Measurements from ENCODE around the gene GLP1R. TPM values are rescaled to one million over a fixed set of nuclear protein-coding genes. Genes with fewer than 3 reads are reported as not detected.

GLP1R gene
- polyA plus RNA-seq, 1 donor (not counting 4 experiments of a cell fraction or from before 2014, with no cell fraction given), result not detected

- TF ChIP-seq EZH2 (IDR thresholded peaks at IDR 0.05; ENCODE audit: low read length), result no peak
- TF ChIP-seq CTCF (optimal IDR thresholded peaks at IDR 0.05 in 1 of 3, IDR thresholded peaks at IDR 0.05 in 1 of 3, conservative IDR thresholded peaks at IDR 0.05 in 1 of 3; ENCODE audit: extremely low read depth in 1 of 3, insufficient read depth in 2 of 3, low read length in 3 of 3), result no peak
- dilution Hi-C loops (cut with MboI; ENCODE audit: extremely low pct_ligation_motif_present, low sequenced_read_pairs), result no loop called here
Measured at GRCh38 chr6:39041072-39041471, 7.5 kb upstream of the GLP1R start.

DNA sequence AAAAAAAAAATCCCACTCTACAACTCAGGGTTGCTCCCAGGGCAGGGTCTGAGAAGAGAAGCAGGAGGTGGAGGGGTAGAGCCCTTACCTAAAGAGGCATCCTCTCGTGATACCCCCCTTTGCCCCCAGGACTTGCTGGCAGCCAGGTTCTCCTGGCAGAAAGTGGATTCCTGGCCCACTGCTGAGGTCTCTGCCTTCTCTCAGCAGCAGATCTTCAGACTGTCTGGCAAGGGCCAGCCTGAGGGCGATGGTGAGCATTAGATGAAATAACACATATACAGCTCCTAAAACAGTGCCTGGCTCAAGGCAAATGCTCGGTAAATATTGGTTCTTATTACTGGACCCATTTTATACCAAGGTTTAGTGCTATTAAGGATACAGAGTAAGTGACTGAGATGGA lies 4.8 kb upstream of the GLP1R start:
- H3K9ac ChIP-seq (ENCODE audit: control insufficient read depth, extremely low read depth, insufficient read depth, low read length), result no peak overlapping the region
- DNase-seq (ENCODE audit: low read depth, low spot score) (no peak), FAIRE-seq (no peak)
- H3K27me3 ChIP-seq (ENCODE audit: control insufficient read depth, extremely low read depth, insufficient read depth, low read length), result peaks cover 29% of the 10 kb centered on the region
- no peaks in the 10 kb centered on the region for H3K79me2 ChIP-seq (ENCODE audit: control insufficient read depth, insufficient read depth, low read length)
- TF ChIP-seq EZH2 (IDR thresholded peaks at IDR 0.05; ENCODE audit: low read length) (no peak), CTCF (optimal IDR thresholded peaks at IDR 0.05 in 1 of 3, IDR thresholded peaks at IDR 0.05 in 1 of 3, conservative IDR thresholded peaks at IDR 0.05 in 1 of 3; ENCODE audit: extremely low read depth in 1 of 3, insufficient read depth in 2 of 3, low read length in 3 of 3) (no peak)
- dilution Hi-C loops (cut with MboI; ENCODE audit: extremely low pct_ligation_motif_present, low sequenced_read_pairs), result no loop called here
- H3K9me1 ChIP-seq (ENCODE audit: control insufficient read depth, extremely low read depth, insufficient read depth, low read length), result no peaks in the 10 kb centered on the region
- no peak overlapping the region for H3K4me3 ChIP-seq (ENCODE audit: control insufficient read depth in 2 of 3, extremely low read depth in 1 of 3, insufficient read depth in 2 of 3, low read depth in 1 of 3, low read length in 3 of 3)
- H3K4me2 ChIP-seq (ENCODE audit: control insufficient read depth, extremely low read depth, insufficient read depth, low read depth, low read length), result no peak overlapping the region
- H2AFZ ChIP-seq (ENCODE audit: control insufficient read depth, low read length), result no peak overlapping the region
- H4K20me1 ChIP-seq (ENCODE audit: control insufficient read depth, extremely low read depth, insufficient read depth, low read length), result no peaks in the 10 kb centered on the region
- no peak overlapping the region for H3K27ac ChIP-seq (ENCODE audit: control insufficient read depth, insufficient read depth, low read length)
- H3K36me3 ChIP-seq (ENCODE audit: control insufficient read depth in 2 of 2, extremely low read depth in 1 of 2, insufficient read depth in 2 of 2, low read length in 2 of 2), result no peaks in the 10 kb centered on the region
- H3K9me3 ChIP-seq (ENCODE audit: control insufficient read depth, low read depth, low read length), result no peaks in the 10 kb centered on the region
- no peaks in the 10 kb centered on the region for H3K4me1 ChIP-seq (ENCODE audit: control insufficient read depth, extremely low read depth, insufficient read depth, low read length)

More at GRCh38 chr6:39041072-39041471, 7.5 kb upstream of the GLP1R start:
- H3K4me3 ChIP-seq (ENCODE audit: control insufficient read depth in 2 of 3, extremely low read depth in 1 of 3, insufficient read depth in 2 of 3, low read depth in 1 of 3, low read length in 3 of 3), result no peak overlapping the region
- no peak overlapping the region for H2AFZ ChIP-seq (ENCODE audit: control insufficient read depth, low read length)
- peaks cover 22% of the 10 kb centered on the region for H3K27me3 ChIP-seq (ENCODE audit: control insufficient read depth, extremely low read depth, insufficient read depth, low read length)
- H3K36me3 ChIP-seq (ENCODE audit: control insufficient read depth in 2 of 2, extremely low read depth in 1 of 2, insufficient read depth in 2 of 2, low read length in 2 of 2), result no peaks in the 10 kb centered on the region
- H3K4me1 ChIP-seq (ENCODE audit: control insufficient read depth, extremely low read depth, insufficient read depth, low read length), result no peaks in the 10 kb centered on the region
- H4K20me1 ChIP-seq (ENCODE audit: control insufficient read depth, extremely low read depth, insufficient read depth, low read length), result no peaks in the 10 kb centered on the region
- FAIRE-seq (no peak), DNase-seq (ENCODE audit: low read depth, low spot score) (no peak)
- H3K9me1 ChIP-seq (ENCODE audit: control insufficient read depth, extremely low read depth, insufficient read depth, low read length), result no peaks in the 10 kb centered on the region
- H3K9ac ChIP-seq (ENCODE audit: control insufficient read depth, extremely low read depth, insufficient read depth, low read length), result no peak overlapping the region
- H3K9me3 ChIP-seq (ENCODE audit: control insufficient read depth, low read depth, low read length), result no peaks in the 10 kb centered on the region
- no peak overlapping the region for H3K4me2 ChIP-seq (ENCODE audit: control insufficient read depth, extremely low read depth, insufficient read depth, low read depth, low read length)
- no peaks in the 10 kb centered on the region for H3K79me2 ChIP-seq (ENCODE audit: control insufficient read depth, insufficient read depth, low read length)
- H3K27ac ChIP-seq (ENCODE audit: control insufficient read depth, insufficient read depth, low read length), result no peak overlapping the region

Data from keratinocyte (primary cell).